ENCODE data around the gene SMKR1. TPM values are rescaled to one million over a fixed set of nuclear protein-coding genes. Genes with fewer than 3 reads are reported as not detected.

SMKR1 gene
- total RNA-seq, 1 donor from 2014 or later = 2.8 TPM

- no peaks in the 10 kb centered on the region for H3K9me3 Mint-ChIP-seq
- H3K27me3 Mint-ChIP-seq (ENCODE audit: low read depth) = peaks cover 16% of the 10 kb centered on the region
- H3K4me3 Mint-ChIP-seq = no peak overlapping the region
- DNase-seq (ENCODE audit: low spot score in 2 of 2, unreplicated experiment in 2 of 2) = no peak
- H3K27ac Mint-ChIP-seq = no peak overlapping the region
- H3K4me1 Mint-ChIP-seq = no peaks in the 10 kb centered on the region
- no peaks in the 10 kb centered on the region for H3K36me3 Mint-ChIP-seq
- no peak for TF ChIP-seq CTCF (IDR thresholded peaks at IDR 0.05; ENCODE audit: unreplicated experiment)
These were observed 38.0 kb downstream of the SMKR1 start for GRCh38 chr7:129540340-129540739.

GRCh38 chr7:129544700-129545099 is 42.4 kb downstream of the SMKR1 start:
- TF ChIP-seq CTCF (IDR thresholded peaks at IDR 0.05; ENCODE audit: unreplicated experiment) = no peak
- no peaks in the 10 kb centered on the region for H3K9me3 Mint-ChIP-seq
- no peak overlapping the region for H3K27ac Mint-ChIP-seq
- H3K36me3 Mint-ChIP-seq = no peaks in the 10 kb centered on the region
- no peak for DNase-seq (ENCODE audit: low spot score in 2 of 2, unreplicated experiment in 2 of 2)
- peaks cover 18% of the 10 kb centered on the region for H3K27me3 Mint-ChIP-seq (ENCODE audit: low read depth)
- no peak overlapping the region for H3K4me3 Mint-ChIP-seq
- no peaks in the 10 kb centered on the region for H3K4me1 Mint-ChIP-seq

- no peak for DNase-seq (ENCODE audit: low spot score in 2 of 2, unreplicated experiment in 2 of 2)
- H3K27me3 Mint-ChIP-seq (ENCODE audit: low read depth) = peaks cover 9% of the 10 kb centered on the region
- no peak overlapping the region for H3K27ac Mint-ChIP-seq
- TF ChIP-seq CTCF (IDR thresholded peaks at IDR 0.05; ENCODE audit: unreplicated experiment) = no peak
- peaks cover 3% of the 10 kb centered on the region for H3K4me1 Mint-ChIP-seq
- H3K9me3 Mint-ChIP-seq = no peaks in the 10 kb centered on the region
- no peak overlapping the region for H3K4me3 Mint-ChIP-seq
- H3K36me3 Mint-ChIP-seq = no peaks in the 10 kb centered on the region
These were observed 48.5 kb downstream of the SMKR1 start for GRCh38 chr7:129550693-129551360.

GRCh38 chr7:129553899-129554461 is 51.6 kb downstream of the SMKR1 start:
- Mint-ChIP-seq H3K27me3 (ENCODE audit: low read depth) (peaks cover 27% of the 10 kb centered on the region), H3K27ac (no peak overlapping the region), H3K36me3 (no peaks in the 10 kb centered on the region), H3K4me3 (no peak overlapping the region), H3K4me1 (peaks cover 3% of the 10 kb centered on the region), H3K9me3 (no peaks in the 10 kb centered on the region)
- DNase-seq (ENCODE audit: low spot score in 2 of 2, unreplicated experiment in 2 of 2) = no peak
- TF ChIP-seq CTCF (IDR thresholded peaks at IDR 0.05; ENCODE audit: unreplicated experiment) = no peak

- no peak overlapping the region for H3K4me3 Mint-ChIP-seq
- H3K36me3 Mint-ChIP-seq = no peaks in the 10 kb centered on the region
- H3K4me1 Mint-ChIP-seq = no peaks in the 10 kb centered on the region
- H3K27ac Mint-ChIP-seq = no peak overlapping the region
- peaks cover 30% of the 10 kb centered on the region for H3K27me3 Mint-ChIP-seq (ENCODE audit: low read depth)
- no peak for DNase-seq (ENCODE audit: low spot score in 2 of 2, unreplicated experiment in 2 of 2)
- no peak for TF ChIP-seq CTCF (IDR thresholded peaks at IDR 0.05; ENCODE audit: unreplicated experiment)
- no peaks in the 10 kb centered on the region for H3K9me3 Mint-ChIP-seq
These were observed 54.3 kb downstream of the SMKR1 start for GRCh38 chr7:129556607-129557133.

All from mesothelial cell of epicardium (in vitro differentiated cells).